Caco-2 (cell line): ENCODE measurements around the gene PPP2R3A. TPM values are rescaled to one million over a fixed set of nuclear protein-coding genes. Genes with fewer than 3 reads are reported as not detected.

ENCODE experiments used
- BruUV-seq: library from RNA; stranded (reverse); fragments of 400-500 nt; replicated peaks from 2 replicates; lab custom pipeline; 2021; lab: Mats Ljungman, UMichigan
- CTCF ChIA-PET: fragments of 300-600 bp; sonication (Branson Sonifier 250); formaldehyde crosslinking; loops from one replicate; lab custom pipeline; 2022; ENCODE audit warnings: antibody characterized with exemption; lab: Charles Lee
- POLR2A ChIA-PET: fragments of 300-600 bp; sonication (Branson Sonifier 250); formaldehyde crosslinking; loops from one replicate; lab custom pipeline; 2022; ENCODE audit warnings: antibody characterized with exemption; lab: Charles Lee
- DNase-seq, 2 experiments: peaks; one replicate each; pipeline versions ENCODE4 v3.0.0 to v3.0.0-alpha.2; 2020 to 2022
- H3K27me3 ChIP-seq: replicated peaks from 2 replicates; pipeline ENCODE4 v1.6.0; 2011; ENCODE audit warnings: low read length; ENCODE audit not compliant: control insufficient read depth, insufficient read depth
- H3K36me3 ChIP-seq: 2 replicates; pipeline ENCODE4 v1.5.1; 2011; ENCODE audit warnings: low read length; ENCODE audit not compliant: control insufficient read depth, insufficient read depth
- H3K4me1 ChIP-seq: fragments of 250-450 bp; sonication (Bioruptor Pico); 2 replicates; pipeline ENCODE4 v1.5.1; 2020; ENCODE audit warnings: mild to moderate bottlenecking
- H3K4me3 ChIP-seq: 2 replicates; pipeline ENCODE4 v1.5.1; 2011; ENCODE audit warnings: low read depth, mild to moderate bottlenecking, control low read depth, low read length
- H3K9me3 ChIP-seq: fragments of 250-450 bp; sonication (Bioruptor Pico); 2 replicates; pipeline ENCODE4 v1.5.1; 2020; ENCODE audit warnings: mild to moderate bottlenecking, moderate library complexity
- H3K27ac Mint-ChIP-seq: one replicate; pipeline ENCODE4 v1.8.0; 2022; ENCODE audit warnings: mixed read lengths; ENCODE audit not compliant: unreplicated experiment
- H3K27me3 Mint-ChIP-seq: one replicate; pipeline ENCODE4 v1.8.0; 2022; ENCODE audit warnings: mixed read lengths; ENCODE audit not compliant: insufficient read depth, unreplicated experiment
- H3K36me3 Mint-ChIP-seq: one replicate; pipeline ENCODE4 v1.8.0; 2022; ENCODE audit warnings: mild to moderate bottlenecking, mixed read lengths; ENCODE audit not compliant: insufficient read depth, unreplicated experiment
- H3K4me1 Mint-ChIP-seq: one replicate; pipeline ENCODE4 v1.8.0; 2022; ENCODE audit warnings: low read depth, mixed read lengths; ENCODE audit not compliant: unreplicated experiment
- H3K4me3 Mint-ChIP-seq: one replicate; pipeline ENCODE4 v1.8.0; 2022; ENCODE audit warnings: mild to moderate bottlenecking, moderate library complexity, mixed read lengths; ENCODE audit not compliant: unreplicated experiment
- H3K9me3 Mint-ChIP-seq: one replicate; pipeline ENCODE4 v1.8.0; 2022; ENCODE audit warnings: mixed read lengths; ENCODE audit not compliant: unreplicated experiment
- CTCF ChIP-seq, 2 experiments: fragments of 200-600 bp in 1 of 2; IDR thresholded peaks; 1 replicate in 1 of 2; 2 replicates in 1 of 2; pipeline versions ENCODE4 v1.5.1 to v1.8.0; 2011 to 2022; ENCODE audit warnings: antibody characterized with exemption in 1 of 2, control low read depth in 1 of 2, inconsistent platforms in 1 of 2, low read depth in 1 of 2, low read length in 1 of 2, mild to moderate bottlenecking in 1 of 2, moderate library complexity in 1 of 2; ENCODE audit not compliant: insufficient read depth in 1 of 2, severe bottlenecking in 1 of 2, unreplicated experiment in 1 of 2
- intact Hi-C: fragments of 100-400 bp; cut with micrococcal nuclease; formaldehyde crosslinking; loops from one replicate; pipeline ENCODE4 v1.10.0; 2022; ENCODE audit not compliant: unreplicated experiment
- total RNA-seq: library from RNA; stranded (reverse); gene quantifications from 2 replicates; pipeline ENCODE4 v1.2.3, GENCODE V29; 2022

The PPP2R3A gene
- total RNA-seq, 1 experiment from 2014 or later = 9.5 TPM

- intact Hi-C loops = no loop called here
- POLR2A ChIA-PET = no interaction called here
- 0 out of 2 replicates have a peak, but pooled peaks cover 16% of the 10 kb centered on the region for H3K4me1 ChIP-seq
- H3K36me3 Mint-ChIP-seq = no peaks in the 10 kb centered on the region
- H3K9me3 ChIP-seq = no peaks in the 10 kb centered on the region
- no peaks in the 10 kb centered on the region; the same call in 1 of the 2 replicates for H3K36me3 ChIP-seq
- no peak overlapping the region for H3K4me3 ChIP-seq
- CTCF ChIA-PET = no interaction called here
- no peak overlapping the region for H3K4me3 Mint-ChIP-seq
- no peaks in the 10 kb centered on the region for H3K9me3 Mint-ChIP-seq
- no peaks in the 10 kb centered on the region for H3K27me3 ChIP-seq
- H3K4me1 Mint-ChIP-seq = peaks cover 19% of the 10 kb centered on the region
- no peaks in the 10 kb centered on the region for H3K27me3 Mint-ChIP-seq
- DNase-seq = no peak
- H3K27ac Mint-ChIP-seq = no peak overlapping the region
- no peak for TF ChIP-seq CTCF (IDR thresholded peaks at IDR 0.05; ENCODE audit: insufficient read depth in 1 of 2, low read depth in 1 of 2, low read length in 1 of 2, severe bottlenecking in 1 of 2, unreplicated experiment in 1 of 2)
- no TSS peak for BruUV-seq
Measured at GRCh38 chr3:135975536-135975935, 10.0 kb downstream of the PPP2R3A start.

- H3K27me3 ChIP-seq = no peaks in the 10 kb centered on the region
- intact Hi-C loops = no loop called here
- ChIA-PET POLR2A (no interaction called here), CTCF (no interaction called here)
- H3K9me3 ChIP-seq = no peaks in the 10 kb centered on the region
- no peaks in the 10 kb centered on the region for H3K36me3 Mint-ChIP-seq
- H3K4me1 Mint-ChIP-seq = peaks cover 7% of the 10 kb centered on the region
- H3K27ac Mint-ChIP-seq = no peak overlapping the region
- no peaks in the 10 kb centered on the region for H3K27me3 Mint-ChIP-seq
- no peak for TF ChIP-seq CTCF (IDR thresholded peaks at IDR 0.05; ENCODE audit: insufficient read depth in 1 of 2, low read depth in 1 of 2, low read length in 1 of 2, severe bottlenecking in 1 of 2, unreplicated experiment in 1 of 2)
- no peak overlapping the region for H3K4me3 ChIP-seq
- 0 out of 2 replicates have a peak, but pooled peaks cover under 1% of the 10 kb centered on the region for H3K4me1 ChIP-seq
- no peak overlapping the region for H3K4me3 Mint-ChIP-seq
- H3K9me3 Mint-ChIP-seq = no peaks in the 10 kb centered on the region
- H3K36me3 ChIP-seq = no peaks in the 10 kb centered on the region
- no TSS peak for BruUV-seq
- DNase-seq = no peak
Measured at GRCh38 chr3:135980343-135980742, 14.8 kb downstream of the PPP2R3A start.

- intact Hi-C loops = no loop called here
- no peaks in the 10 kb centered on the region for H3K36me3 Mint-ChIP-seq
- H3K27ac Mint-ChIP-seq = no peak overlapping the region
- no peaks in the 10 kb centered on the region for H3K36me3 ChIP-seq
- CTCF ChIA-PET = no interaction called here
- BruUV-seq = no TSS peak
- H3K4me1 Mint-ChIP-seq = peaks cover 7% of the 10 kb centered on the region
- H3K27me3 ChIP-seq = no peaks in the 10 kb centered on the region
- no peaks in the 10 kb centered on the region for H3K9me3 ChIP-seq
- H3K4me3 ChIP-seq = no peak overlapping the region
- H3K9me3 Mint-ChIP-seq = no peaks in the 10 kb centered on the region
- POLR2A ChIA-PET = no interaction called here
- no peaks in the 10 kb centered on the region for H3K27me3 Mint-ChIP-seq
- no peak for TF ChIP-seq CTCF (IDR thresholded peaks at IDR 0.05; ENCODE audit: insufficient read depth in 1 of 2, low read depth in 1 of 2, low read length in 1 of 2, severe bottlenecking in 1 of 2, unreplicated experiment in 1 of 2)
- H3K4me1 ChIP-seq = no peaks in the 10 kb centered on the region
- no peak for DNase-seq
- no peak overlapping the region for H3K4me3 Mint-ChIP-seq
Measured at GRCh38 chr3:135981701-135982403, 16.3 kb downstream of the PPP2R3A start.
